Urothelium cell line (cell line): Measurements from ENCODE around the gene IL11.
"Not testable (repeated sequence)": the region's sequence is repeated elsewhere in the genome, so short reads cannot be mapped to it uniquely, and the experiment has no call there.

Source experiments
- DNase-seq: peaks from one replicate; pipeline ENCODE4 v3.0.0; 2011; ENCODE audit warnings: low spot score, mixed read lengths
- FAIRE-seq: peaks from 2 replicates; lab custom pipeline; 2011; peaks lifted over from hg19 to GRCh38; lab: Jason Lieb, UNC

The IL11 gene

GRCh38 chr19:55370305-55370988 lies at the start of gene IL11:
Gene IL11 (minus strand): TSS chr19:55370463. CDS start chr19:55370310, 153 bp downstream.
- FAIRE-seq (peak; percentile 79), DNase-seq (peak; percentile 84)

- FAIRE-seq, result no peak
- no peak for DNase-seq
These were observed 49.5 kb upstream of the IL11 start for GRCh38 chr19:55419624-55420236.

GRCh38 chr19:55419103-55419502 lies 48.8 kb upstream of the IL11 start:
- DNase-seq, result no peak
- FAIRE-seq, result no peak

GRCh38 chr19:55418185-55418584 lies 47.9 kb upstream of the IL11 start:
- FAIRE-seq (no peak), DNase-seq (peak; percentile 73)

- FAIRE-seq (no peak), DNase-seq (no peak)
These were observed 39.9 kb upstream of the IL11 start for GRCh38 chr19:55410168-55410567.

GRCh38 chr19:55409179-55409578 lies 38.9 kb upstream of the IL11 start:
- not testable (repeated sequence) for FAIRE-seq, DNase-seq

- FAIRE-seq (no peak), DNase-seq (no peak)
These were observed 38.2 kb upstream of the IL11 start for GRCh38 chr19:55408533-55408872.

- FAIRE-seq (no peak), DNase-seq (peak; percentile 98)
These were observed 37.7 kb upstream of the IL11 start for GRCh38 chr19:55407800-55408532.

GRCh38 chr19:55407550-55407799 lies 37.2 kb upstream of the IL11 start, which contains the start of gene UBE2S:
Gene UBE2S (minus strand): TSS chr19:55407788. CDS start chr19:55407589, 199 bp downstream.
- not testable (repeated sequence) for FAIRE-seq, DNase-seq

GRCh38 chr19:55406826-55407549 lies 36.7 kb upstream of the IL11 start:
- FAIRE-seq, result no peak
- DNase-seq, result no peak

GRCh38 chr19:55406091-55406825 lies 36.0 kb upstream of the IL11 start:
- FAIRE-seq (no peak), DNase-seq (no peak)

GRCh38 chr19:55405638-55406037 lies 35.4 kb upstream of the IL11 start:
- FAIRE-seq (no peak), DNase-seq (no peak)

GRCh38 chr19:55402509-55402908 lies 32.2 kb upstream of the IL11 start:
- FAIRE-seq (no peak), DNase-seq (no peak)

GRCh38 chr19:55401390-55401789 lies 31.1 kb upstream of the IL11 start:
- not testable (repeated sequence) for FAIRE-seq, DNase-seq

- DNase-seq (no peak), FAIRE-seq (no peak)
These were observed 30.2 kb upstream of the IL11 start for GRCh38 chr19:55400281-55401087.

- FAIRE-seq, result no peak
- no peak for DNase-seq
These were observed 28.1 kb upstream of the IL11 start for GRCh38 chr19:55398200-55398925.

GRCh38 chr19:55392820-55393761 lies 22.8 kb upstream of the IL11 start:
- FAIRE-seq (no peak), DNase-seq (no peak)
